ENCODE data around the gene FOXP1.

Gene FOXP1

DNA sequence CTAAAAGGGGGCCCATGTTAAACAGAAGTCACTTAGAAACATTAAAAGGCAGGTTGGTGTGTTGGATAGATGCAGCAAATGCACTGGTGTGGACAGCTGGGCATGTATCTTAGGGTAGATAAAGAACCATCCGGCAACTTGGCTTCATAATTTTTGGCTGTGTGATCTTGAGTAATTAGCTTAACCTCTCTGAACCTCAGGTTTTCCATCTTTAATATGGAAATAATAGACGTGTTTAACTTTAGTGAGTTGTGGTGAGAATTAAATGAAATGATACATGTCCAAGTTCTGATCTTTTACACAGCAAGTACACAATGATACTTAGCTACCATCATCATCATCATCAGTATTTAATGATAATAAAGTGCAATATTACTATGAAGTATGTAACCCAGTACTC lies 330.4 kb downstream of the FOXP1 start:
- Mint-ChIP-seq H3K27ac (peak overlapping the region; percentile 49), H3K4me1 (ENCODE audit: low read depth) (peaks cover 88% of the 10 kb centered on the region), H3K9me3 (no peaks in the 10 kb centered on the region), H3K36me3 (ENCODE audit: low read depth) (peaks cover 34% of the 10 kb centered on the region), H3K27me3 (no peaks in the 10 kb centered on the region), H3K4me3 (no peak overlapping the region)

DNA sequence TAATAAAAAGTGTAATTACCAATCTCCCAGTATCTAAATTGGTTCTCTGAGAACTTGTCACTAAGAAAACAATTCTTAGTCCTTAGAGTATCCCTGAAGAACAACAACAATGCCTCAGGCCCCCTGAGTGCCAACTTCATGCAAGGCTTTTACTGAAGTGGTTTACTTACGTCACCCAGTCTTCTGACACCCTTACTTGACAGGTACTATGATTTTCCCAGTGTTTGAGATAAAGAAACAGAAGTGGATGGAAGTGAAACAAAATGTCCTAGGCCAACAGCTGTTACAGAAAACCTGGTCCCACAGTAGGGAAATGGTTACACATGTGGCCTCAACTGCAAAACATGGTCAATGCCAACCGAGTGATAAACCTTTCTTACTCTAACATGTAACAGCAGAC lies 331.1 kb downstream of the FOXP1 start:
- no peaks in the 10 kb centered on the region for H3K9me3 Mint-ChIP-seq
- peak overlapping the region; percentile 49 for H3K27ac Mint-ChIP-seq
- H3K4me1 Mint-ChIP-seq (ENCODE audit: low read depth): peaks cover 87% of the 10 kb centered on the region
- H3K36me3 Mint-ChIP-seq (ENCODE audit: low read depth): peaks cover 31% of the 10 kb centered on the region
- H3K4me3 Mint-ChIP-seq: no peak overlapping the region
- H3K27me3 Mint-ChIP-seq: no peaks in the 10 kb centered on the region

DNA sequence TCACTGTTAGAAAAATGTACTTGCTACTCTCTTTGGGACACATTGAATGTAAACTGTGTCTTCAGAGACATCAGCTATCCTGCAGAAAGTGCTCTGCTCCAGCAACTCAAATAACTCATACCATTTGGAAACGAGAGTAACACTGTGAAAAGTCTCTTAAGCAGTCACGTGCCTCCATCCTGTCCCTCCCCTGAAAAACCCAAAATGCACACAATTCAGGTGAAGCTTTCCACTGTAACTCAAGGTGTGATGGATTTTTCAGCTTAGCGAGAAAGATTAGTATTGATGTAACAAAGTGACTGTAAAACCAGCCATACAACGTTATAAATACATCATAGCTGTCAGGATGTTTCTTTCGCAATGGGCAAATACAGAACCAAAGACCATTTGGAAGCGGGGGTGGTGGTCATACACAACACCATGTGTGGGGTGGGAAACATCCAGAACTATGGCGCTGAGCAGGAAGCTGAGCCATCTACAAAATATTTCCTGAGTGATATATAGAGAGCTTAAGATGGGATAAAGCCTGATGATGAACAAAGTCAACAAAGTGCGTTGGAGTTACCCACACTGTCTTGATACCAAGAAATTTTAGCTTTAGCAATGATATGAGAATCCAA lies 332.3 kb downstream of the FOXP1 start:
- Mint-ChIP-seq H3K36me3 (ENCODE audit: low read depth) (peaks cover 37% of the 10 kb centered on the region), H3K27ac (peak overlapping the region; percentile 6), H3K9me3 (no peaks in the 10 kb centered on the region), H3K27me3 (no peaks in the 10 kb centered on the region), H3K4me3 (no peak overlapping the region), H3K4me1 (ENCODE audit: low read depth) (peaks cover 89% of the 10 kb centered on the region)

DNA sequence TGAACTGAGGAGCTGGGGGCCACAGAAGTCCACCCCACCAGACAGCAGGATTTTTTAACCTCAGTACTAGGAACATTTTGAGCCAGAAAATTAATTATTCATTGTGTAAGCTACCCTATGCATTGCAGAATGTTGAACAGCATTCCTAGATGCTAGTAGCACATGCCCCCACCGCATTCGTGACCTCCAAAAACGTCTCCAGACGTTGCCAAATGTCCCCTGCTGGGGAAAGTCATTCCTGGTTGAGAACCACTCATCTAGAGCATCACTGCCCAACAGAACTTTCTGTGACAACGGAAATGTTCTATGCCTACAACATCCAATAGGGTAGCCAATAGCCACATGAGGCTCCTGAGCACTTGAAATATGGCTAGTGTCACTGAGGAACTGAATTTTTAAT lies 333.5 kb downstream of the FOXP1 start:
- H3K4me3 Mint-ChIP-seq: no peak overlapping the region
- H3K36me3 Mint-ChIP-seq (ENCODE audit: low read depth): peaks cover 37% of the 10 kb centered on the region
- H3K9me3 Mint-ChIP-seq: no peaks in the 10 kb centered on the region
- H3K27me3 Mint-ChIP-seq: no peaks in the 10 kb centered on the region
- H3K27ac Mint-ChIP-seq: peak overlapping the region; percentile 36
- H3K4me1 Mint-ChIP-seq (ENCODE audit: low read depth): peaks cover 89% of the 10 kb centered on the region

DNA sequence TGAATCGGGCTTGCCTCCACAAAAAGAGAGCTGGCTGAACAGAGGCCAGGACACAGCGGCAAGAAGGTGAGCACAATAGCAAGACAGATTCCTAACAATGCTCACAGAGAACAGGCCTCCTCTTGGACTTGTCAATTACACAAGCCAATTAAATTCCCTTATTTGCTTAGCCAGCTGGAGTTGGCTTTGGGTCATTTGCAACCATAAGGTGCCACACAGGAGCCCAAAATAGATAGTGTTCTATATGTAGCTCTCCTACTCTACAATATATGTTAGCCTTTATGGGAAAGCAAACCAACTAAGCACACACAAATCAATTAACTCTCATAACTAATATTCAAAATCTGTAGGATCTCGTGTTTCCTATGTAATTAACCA lies 335.6 kb downstream of the FOXP1 start:
- no peaks in the 10 kb centered on the region for H3K27me3 Mint-ChIP-seq
- peaks cover 34% of the 10 kb centered on the region for H3K36me3 Mint-ChIP-seq (ENCODE audit: low read depth)
- peaks cover 88% of the 10 kb centered on the region for H3K4me1 Mint-ChIP-seq (ENCODE audit: low read depth)
- H3K4me3 Mint-ChIP-seq: no peak overlapping the region
- no peaks in the 10 kb centered on the region for H3K9me3 Mint-ChIP-seq
- H3K27ac Mint-ChIP-seq: peak overlapping the region; percentile 31

DNA sequence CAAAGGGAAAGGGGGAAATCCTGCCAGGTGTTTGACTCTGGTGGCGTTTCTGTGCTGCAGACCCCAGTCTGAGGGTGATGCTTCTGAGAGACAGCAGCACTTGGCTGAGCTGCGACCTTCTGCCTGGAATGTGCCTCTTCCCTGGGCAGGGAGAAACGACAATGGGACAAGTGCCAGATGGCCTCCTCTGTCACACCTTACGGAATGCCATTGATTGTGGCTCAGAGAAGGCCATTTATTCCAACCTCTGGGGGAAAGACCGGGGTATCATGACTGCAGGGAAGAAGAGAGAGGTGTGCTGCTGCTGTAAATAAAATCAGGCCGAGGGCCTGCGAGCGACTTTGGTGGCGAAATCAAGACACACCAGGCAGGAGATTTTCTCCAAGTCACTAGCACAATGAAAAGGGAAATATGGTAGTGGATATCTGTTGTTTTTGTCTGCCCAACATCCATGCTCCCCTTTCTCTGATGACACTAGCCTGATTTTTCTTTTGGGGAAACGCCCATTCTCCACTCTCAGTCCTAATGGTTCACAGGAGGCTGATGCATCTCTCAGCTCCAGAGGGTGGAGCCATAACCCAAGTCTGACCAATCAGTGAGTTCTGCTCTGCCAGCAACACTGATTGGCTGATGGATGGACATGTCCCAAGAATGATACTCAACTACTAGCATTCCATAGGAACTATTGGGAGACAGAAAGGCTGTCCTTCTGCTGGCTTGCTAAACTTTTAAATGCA lies 336.1 kb downstream of the FOXP1 start:
- Mint-ChIP-seq H3K27me3 (no peaks in the 10 kb centered on the region), H3K4me3 (no peak overlapping the region), H3K4me1 (ENCODE audit: low read depth) (peaks cover 88% of the 10 kb centered on the region), H3K27ac (peak overlapping the region; percentile 15), H3K9me3 (no peaks in the 10 kb centered on the region), H3K36me3 (ENCODE audit: low read depth) (peaks cover 34% of the 10 kb centered on the region)

DNA sequence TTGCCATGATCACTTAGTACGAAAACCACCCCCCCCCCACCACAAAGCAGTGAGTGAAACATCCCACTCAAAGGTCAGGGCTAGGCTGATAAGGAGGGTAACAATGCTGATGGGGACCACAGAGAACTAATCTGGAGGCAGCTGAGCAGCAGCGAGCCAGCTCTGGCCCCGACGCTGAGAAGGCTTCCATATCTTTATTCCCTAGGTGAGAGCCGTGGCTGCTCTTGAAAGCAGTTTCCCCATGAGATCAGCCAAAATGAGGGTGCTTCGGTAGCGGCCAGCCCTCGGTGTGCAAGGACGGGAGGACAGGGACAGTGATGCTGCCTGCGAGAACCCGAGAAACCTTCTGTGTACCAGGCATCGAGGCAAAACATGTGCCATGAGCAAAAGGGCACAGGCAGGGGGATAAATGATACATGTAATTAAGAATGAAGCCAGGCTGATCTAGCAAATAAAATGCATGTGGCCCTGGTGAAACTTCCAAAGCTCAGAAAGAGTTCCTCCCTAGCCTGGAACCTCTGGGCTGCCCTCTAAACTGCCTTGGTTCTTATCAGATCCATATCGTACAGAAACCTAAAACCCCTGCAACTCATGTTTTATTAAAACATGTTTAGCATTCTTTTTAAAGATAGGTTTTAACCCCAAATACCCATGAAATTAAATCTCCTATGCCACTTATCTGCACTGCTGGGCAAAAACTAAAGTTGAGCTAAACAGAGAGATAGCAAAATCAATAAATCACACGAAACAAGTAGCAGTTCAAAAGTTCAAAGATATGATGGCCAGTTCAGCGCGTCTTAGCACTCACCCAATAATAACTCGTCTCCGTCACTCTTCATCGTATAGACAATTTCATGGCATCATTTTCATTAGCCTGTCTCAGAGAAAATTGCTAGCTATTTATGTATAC lies 337.3 kb downstream of the FOXP1 start:
- peaks cover 30% of the 10 kb centered on the region for H3K36me3 Mint-ChIP-seq (ENCODE audit: low read depth)

DNA sequence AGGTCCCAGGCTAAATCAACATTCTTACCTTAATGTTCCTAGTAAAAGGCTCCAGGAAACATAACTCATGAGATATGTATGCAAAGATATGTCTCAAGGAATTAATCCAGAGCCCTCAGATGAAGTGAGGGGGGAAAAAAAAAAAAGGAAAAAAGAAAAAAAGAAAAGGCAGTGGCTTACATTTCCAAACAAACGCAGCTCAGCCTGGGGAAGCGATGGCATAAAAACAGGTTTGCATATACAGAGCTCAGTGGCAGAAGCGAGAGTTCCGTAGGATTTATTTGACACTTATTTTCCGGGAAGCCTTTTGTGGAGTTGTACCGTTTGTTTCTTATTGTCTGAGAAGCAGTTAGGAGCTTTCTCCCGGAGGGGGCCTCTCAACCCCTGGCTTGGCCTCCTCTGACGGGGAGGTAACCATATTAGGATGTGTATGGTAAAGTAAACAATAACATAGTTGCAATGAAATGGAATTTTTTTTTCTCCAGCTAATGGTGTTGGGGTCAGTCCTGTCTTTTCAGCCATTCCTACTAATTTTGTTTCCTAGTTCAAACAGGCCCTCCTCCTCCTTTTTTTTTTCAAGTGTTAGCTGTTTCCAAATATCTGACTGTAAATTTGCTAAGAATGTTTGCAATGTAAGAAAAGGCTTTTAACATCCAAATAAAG lies 338.6 kb downstream of the FOXP1 start:
- peak overlapping the region; percentile 8 for H3K27ac Mint-ChIP-seq
- peaks cover 39% of the 10 kb centered on the region for H3K36me3 Mint-ChIP-seq (ENCODE audit: low read depth)
- no peaks in the 10 kb centered on the region for H3K27me3 Mint-ChIP-seq
- H3K4me1 Mint-ChIP-seq (ENCODE audit: low read depth): peaks cover 89% of the 10 kb centered on the region
- no peaks in the 10 kb centered on the region for H3K9me3 Mint-ChIP-seq
- H3K4me3 Mint-ChIP-seq: no peak overlapping the region

More for the DNA sequence above, 337.3 kb downstream of the FOXP1 start:
- Mint-ChIP-seq H3K27me3 (no peaks in the 10 kb centered on the region), H3K4me1 (ENCODE audit: low read depth) (peaks cover 86% of the 10 kb centered on the region), H3K9me3 (no peaks in the 10 kb centered on the region), H3K27ac (peak overlapping the region; percentile 4), H3K4me3 (no peak overlapping the region)

DNA sequence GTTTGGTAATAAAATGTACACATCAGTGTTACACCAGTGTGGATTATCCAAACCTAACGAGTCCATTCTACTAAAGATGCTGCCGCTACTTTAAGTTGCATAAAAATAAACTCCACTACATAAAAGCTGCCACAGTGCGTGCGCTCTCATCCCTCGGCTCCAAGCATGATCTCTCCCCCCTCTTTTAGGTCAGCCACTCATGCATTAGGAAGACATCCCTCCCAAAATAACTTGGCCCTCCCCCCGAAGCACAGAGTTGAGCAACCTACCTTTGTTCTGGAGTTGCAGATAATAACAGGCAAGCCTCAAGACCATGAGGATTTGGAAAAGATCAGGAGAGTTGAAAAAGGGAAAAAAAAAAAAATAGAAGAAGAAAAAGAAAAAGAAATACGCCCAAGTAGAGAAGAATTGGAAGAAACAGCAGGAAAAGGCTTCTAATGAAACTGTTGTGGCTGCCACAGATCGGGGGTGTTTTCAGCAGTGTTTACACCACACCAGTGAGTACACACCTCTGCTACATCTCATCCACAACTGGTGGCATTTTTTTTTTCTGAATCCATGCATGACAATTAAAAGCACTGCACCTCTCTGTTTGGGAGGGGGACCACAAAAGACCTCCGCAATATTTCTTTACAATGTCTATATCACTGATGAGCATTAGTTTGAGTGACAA lies 339.2 kb downstream of the FOXP1 start:
- H3K27me3 Mint-ChIP-seq: no peaks in the 10 kb centered on the region
- H3K36me3 Mint-ChIP-seq (ENCODE audit: low read depth): peaks cover 42% of the 10 kb centered on the region
- no peak overlapping the region for H3K27ac Mint-ChIP-seq
- no peaks in the 10 kb centered on the region for H3K9me3 Mint-ChIP-seq
- no peak overlapping the region for H3K4me3 Mint-ChIP-seq
- peaks cover 89% of the 10 kb centered on the region for H3K4me1 Mint-ChIP-seq (ENCODE audit: low read depth)

DNA sequence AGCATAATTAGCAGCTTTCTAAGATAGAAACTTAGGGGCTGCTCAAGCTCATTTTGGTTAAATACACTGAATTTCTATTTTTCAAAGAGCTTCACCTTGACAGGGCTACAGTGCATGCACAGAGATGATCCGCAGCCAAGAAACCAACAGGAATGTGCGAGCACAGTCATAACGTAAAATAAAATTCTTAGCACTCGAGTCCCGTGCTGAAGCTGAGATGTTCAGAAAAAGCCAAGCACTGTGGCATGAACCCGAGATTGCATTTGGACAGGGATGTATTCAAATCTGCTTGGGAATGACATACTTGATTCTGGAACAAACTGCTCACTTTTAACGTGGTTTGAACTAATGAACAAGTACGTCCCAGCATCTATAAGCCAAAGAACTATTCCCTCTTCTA lies 340.3 kb downstream of the FOXP1 start:
- Mint-ChIP-seq H3K27me3 (no peaks in the 10 kb centered on the region), H3K4me1 (ENCODE audit: low read depth) (peaks cover 90% of the 10 kb centered on the region), H3K9me3 (no peaks in the 10 kb centered on the region), H3K4me3 (no peak overlapping the region), H3K27ac (peak overlapping the region; percentile 28), H3K36me3 (ENCODE audit: low read depth) (peaks cover 42% of the 10 kb centered on the region)

DNA sequence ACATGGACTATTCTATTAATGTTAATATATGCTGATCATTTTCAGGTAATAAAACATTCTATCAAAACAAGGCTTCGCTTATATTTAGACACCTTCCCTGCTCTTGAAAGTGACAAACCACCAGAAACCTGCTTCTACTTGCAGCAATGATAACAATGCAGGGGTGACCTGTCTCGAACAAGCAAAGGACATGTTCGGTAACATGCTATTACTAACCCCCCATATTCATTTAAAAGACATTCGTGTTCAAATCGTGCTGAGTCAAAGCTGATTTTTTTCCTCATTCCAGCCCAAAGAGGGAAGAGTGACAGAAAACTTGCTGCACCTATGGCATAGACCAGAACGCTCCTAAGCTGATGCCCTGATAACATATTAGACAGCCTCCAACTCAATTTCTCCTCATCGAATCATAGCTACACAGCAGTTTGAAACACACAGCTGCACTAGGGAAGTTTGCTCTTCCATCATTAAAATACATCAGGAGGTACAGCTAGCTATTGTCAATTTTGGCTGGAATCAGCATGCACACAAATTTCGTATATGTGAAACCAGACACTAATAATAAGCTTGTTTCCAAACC lies 341.5 kb downstream of the FOXP1 start:
- no peak overlapping the region for H3K4me3 Mint-ChIP-seq
- no peaks in the 10 kb centered on the region for H3K27me3 Mint-ChIP-seq
- peak overlapping the region; percentile 15 for H3K27ac Mint-ChIP-seq
- H3K36me3 Mint-ChIP-seq (ENCODE audit: low read depth): peaks cover 42% of the 10 kb centered on the region
- peaks cover 90% of the 10 kb centered on the region for H3K4me1 Mint-ChIP-seq (ENCODE audit: low read depth)
- H3K9me3 Mint-ChIP-seq: no peaks in the 10 kb centered on the region

DNA sequence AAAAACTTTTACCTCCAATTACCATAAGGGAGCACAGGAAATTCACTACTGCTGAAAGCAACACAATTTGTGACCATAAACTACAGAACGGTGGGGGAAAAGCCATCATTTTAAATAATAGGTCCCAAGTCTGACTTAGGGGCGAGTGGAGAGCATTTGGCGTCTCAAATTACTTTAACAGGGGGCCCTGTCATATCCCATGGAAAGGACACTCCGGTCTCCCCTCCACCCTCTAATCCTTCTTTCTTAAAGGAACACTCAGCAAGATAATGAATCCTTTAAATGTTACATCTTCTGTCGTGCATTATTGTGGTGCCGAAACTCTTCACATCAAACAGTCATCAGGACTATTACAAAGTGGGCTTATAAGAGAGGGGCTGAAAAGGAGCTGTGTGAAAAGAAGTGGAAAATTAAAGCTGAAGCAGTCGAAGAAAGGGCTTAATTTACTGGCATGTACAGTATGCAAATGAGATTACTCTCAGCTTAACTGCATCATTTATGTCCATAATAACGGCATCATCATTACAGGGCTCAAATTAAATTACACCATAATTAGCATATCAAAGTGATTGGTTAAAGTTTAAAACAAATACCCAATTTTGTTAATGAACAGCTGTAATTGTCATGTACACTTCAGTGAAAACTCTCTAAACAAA lies 342.2 kb downstream of the FOXP1 start:
- Mint-ChIP-seq H3K9me3 (no peaks in the 10 kb centered on the region), H3K27ac (no peak overlapping the region), H3K4me1 (ENCODE audit: low read depth) (peaks cover 86% of the 10 kb centered on the region), H3K27me3 (no peaks in the 10 kb centered on the region), H3K36me3 (ENCODE audit: low read depth) (peaks cover 40% of the 10 kb centered on the region), H3K4me3 (no peak overlapping the region)

DNA sequence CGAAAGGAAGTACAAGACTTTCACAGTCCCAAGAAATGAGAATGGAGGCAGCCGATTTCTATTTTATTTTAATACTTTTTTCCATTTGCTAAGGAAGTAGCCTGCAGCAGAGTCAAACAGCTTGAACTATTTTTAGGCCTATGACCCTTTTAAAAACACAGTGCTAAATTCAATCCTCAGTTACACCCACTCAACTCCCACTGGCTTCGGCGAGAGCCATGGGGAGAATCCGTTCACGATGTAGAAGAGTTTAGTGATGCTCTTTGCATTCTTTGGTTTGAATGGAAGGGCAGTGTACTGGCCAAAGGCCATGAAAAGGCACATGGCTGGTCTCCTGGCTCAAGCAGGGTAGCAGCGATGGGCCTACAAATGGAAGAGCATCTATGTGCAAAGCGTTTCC lies 343.5 kb downstream of the FOXP1 start:
- Mint-ChIP-seq H3K27ac (peak overlapping the region; percentile 92), H3K9me3 (no peaks in the 10 kb centered on the region)

More for the DNA sequence above, 343.5 kb downstream of the FOXP1 start:
- Mint-ChIP-seq H3K27me3 (no peaks in the 10 kb centered on the region), H3K4me1 (ENCODE audit: low read depth) (peaks cover 81% of the 10 kb centered on the region), H3K4me3 (no peak overlapping the region), H3K36me3 (ENCODE audit: low read depth) (peaks cover 49% of the 10 kb centered on the region)
